GM23248 (cell line): ENCODE measurements around the gene MYO5C.

Experiments used
- EZH2 ChIP-seq: fragments of 200-600 bp; sonication (generic); IDR thresholded peaks from 2 replicates; pipeline ENCODE4 v1.6.1; 2018; ENCODE audit warnings: antibody characterized with exemption, mild to moderate bottlenecking; ENCODE audit not compliant: insufficient read depth, poor library complexity, severe bottlenecking
- EZH2phosphoT487 ChIP-seq: fragments of 200-600 bp; sonication (generic); IDR thresholded peaks from 2 replicates; pipeline ENCODE4 v1.6.1; 2018; ENCODE audit warnings: antibody characterized with exemption, moderate library complexity, mild to moderate bottlenecking, low read depth; ENCODE audit not compliant: insufficient read depth

- TF ChIP-seq EZH2 (no peak), EZH2phosphoT487 (no peak)
These were observed 16.8 kb downstream of the MYO5C start for GRCh38 chr15:52278636-52279367.
